Upper lobe of right lung (tissue), 1 donor: ENCODE measurements around the gene GLIPR1L2. TPM values are rescaled to one million over a fixed set of nuclear protein-coding genes. Genes with fewer than 3 reads are reported as not detected.
"Not testable (repeated sequence)": the region's sequence is repeated elsewhere in the genome, so short reads cannot be mapped to it uniquely, and the experiment has no call there.

Experiments used
- ATAC-seq: fragments of 200-7000 bp; cut with Tn5 transposase; one replicate; pipeline ENCODE4 v1.9.1; 2020; ENCODE audit warnings: mild to moderate bottlenecking, moderate library complexity
- DNase-seq: peaks from one replicate; pipeline ENCODE4 v3.0.0-alpha.2; 2020
- H3K27ac ChIP-seq: fragments of 200-600 bp; one replicate; pipeline ENCODE4 v1.8.0; 2022
- H3K27me3 ChIP-seq: fragments of 200-600 bp; one replicate; pipeline ENCODE4 v1.8.0; 2022; ENCODE audit warnings: mild to moderate bottlenecking
- H3K36me3 ChIP-seq: fragments of 200-600 bp; one replicate; pipeline ENCODE4 v1.8.0; 2022
- H3K4me1 ChIP-seq: fragments of 200-600 bp; one replicate; pipeline ENCODE4 v1.8.0; 2022
- H3K4me3 ChIP-seq: fragments of 200-600 bp; one replicate; pipeline ENCODE4 v1.8.0; 2022; ENCODE audit warnings: mild to moderate bottlenecking
- H3K9me3 ChIP-seq: fragments of 200-600 bp; one replicate; pipeline ENCODE4 v1.8.0; 2022
- CTCF ChIP-seq: fragments of 200-600 bp; IDR thresholded peaks from one replicate; pipeline ENCODE4 v1.8.0; 2022; ENCODE audit warnings: antibody characterized with exemption
- intact Hi-C: fragments of 100-400 bp; cut with DNase I; formaldehyde crosslinking; loops from one replicate; pipeline ENCODE4 v1.11.0; 2022
- total RNA-seq: library from RNA; stranded (reverse); fragmentation: NEBNext Ultra II Directional; extraction: Animal tissue kit (Norgen Biotek cat#: 25700); gene quantifications from one replicate; pipeline ENCODE4 v1.2.1, GENCODE V29; 2021
- donor health status: DM: no; HTN: yes; CAD: no; lungs with severe emphysema.

Gene GLIPR1L2
- total RNA-seq, 1 donor from 2014 or later = 1.1 TPM

- no peak overlapping the region for H3K27ac ChIP-seq
- no peak for TF ChIP-seq CTCF
- H3K4me3 ChIP-seq = no peak overlapping the region
- H3K9me3 ChIP-seq = no peaks in the 10 kb centered on the region
- DNase-seq (no peak), ATAC-seq (no peak)
- H3K4me1 ChIP-seq = no peaks in the 10 kb centered on the region
- H3K36me3 ChIP-seq = no peaks in the 10 kb centered on the region
- intact Hi-C loops = no loop called here
- H3K27me3 ChIP-seq = no peaks in the 10 kb centered on the region
These were observed 65.0 kb downstream of the GLIPR1L2 start for GRCh38 chr12:75455839-75456238.

DNA sequence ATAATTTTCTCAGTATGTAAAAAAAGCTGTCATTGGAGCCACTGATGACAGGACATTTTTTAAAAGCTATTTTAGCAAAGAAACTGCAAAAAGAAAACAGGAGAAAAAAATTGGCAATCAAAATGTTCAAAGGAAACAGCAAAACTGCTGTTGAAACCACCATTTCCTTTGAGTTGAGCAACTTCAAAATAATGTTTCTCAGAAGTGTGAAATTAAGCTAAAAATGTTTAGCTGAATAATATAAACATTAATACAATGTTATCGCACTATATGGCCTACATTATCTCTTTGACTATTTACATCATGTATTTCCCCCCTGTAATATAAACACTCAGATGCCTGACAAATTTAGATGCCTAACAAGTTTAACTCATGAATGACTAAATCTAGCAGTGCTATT, 66.3 kb downstream of the GLIPR1L2 start:
- TF ChIP-seq CTCF = no peak
- Histone ChIP-seq H3K4me3 (no peak overlapping the region), H3K36me3 (no peaks in the 10 kb centered on the region), H3K4me1 (no peaks in the 10 kb centered on the region), H3K9me3 (no peaks in the 10 kb centered on the region), H3K27me3 (no peaks in the 10 kb centered on the region), H3K27ac (no peak overlapping the region)
- ATAC-seq (no peak), DNase-seq (no peak)
- intact Hi-C loops = no loop called here

DNA sequence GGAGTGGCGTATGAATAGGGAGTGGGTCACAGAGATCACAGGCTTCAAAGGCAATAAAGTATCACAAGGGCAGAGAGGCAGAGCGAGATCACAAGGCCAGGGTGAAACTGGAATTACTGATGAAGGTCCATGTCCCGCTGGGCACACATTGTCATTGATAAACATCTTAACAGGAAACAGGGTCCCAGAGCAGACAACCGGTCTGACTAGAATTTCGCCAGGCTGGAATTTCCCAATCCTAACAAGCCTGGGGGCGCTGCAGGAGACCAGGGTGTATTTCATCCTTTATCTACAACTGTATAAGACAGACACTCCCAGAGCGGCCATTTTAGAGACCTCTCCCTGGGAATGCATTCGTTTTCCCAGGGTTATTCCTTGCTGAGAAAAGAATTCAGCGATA, 67.0 kb downstream of the GLIPR1L2 start:
- H3K36me3 ChIP-seq, H3K9me3 ChIP-seq, H3K27me3 ChIP-seq, H3K27ac ChIP-seq, intact Hi-C loops, H3K4me3 ChIP-seq, H3K4me1 ChIP-seq, ATAC-seq, DNase-seq: not testable (repeated sequence)

GRCh38 chr12:75459755-75460154, 68.9 kb downstream of the GLIPR1L2 start:
- DNase-seq (no peak), ATAC-seq (no peak)
- Histone ChIP-seq H3K9me3 (peaks cover 2% of the 10 kb centered on the region), H3K36me3 (no peaks in the 10 kb centered on the region), H3K4me3 (no peak overlapping the region), H3K27me3 (no peaks in the 10 kb centered on the region), H3K4me1 (no peaks in the 10 kb centered on the region), H3K27ac (no peak overlapping the region)
- intact Hi-C loops = no loop called here
- TF ChIP-seq CTCF = no peak

- TF ChIP-seq CTCF = no peak
- Histone ChIP-seq H3K4me1 (no peaks in the 10 kb centered on the region), H3K36me3 (no peaks in the 10 kb centered on the region), H3K9me3 (peaks cover 4% of the 10 kb centered on the region), H3K4me3 (no peak overlapping the region), H3K27me3 (no peaks in the 10 kb centered on the region), H3K27ac (no peak overlapping the region)
- ATAC-seq (no peak), DNase-seq (no peak)
- intact Hi-C loops = no loop called here
These were observed 69.3 kb downstream of the GLIPR1L2 start for GRCh38 chr12:75460204-75460603.

DNA sequence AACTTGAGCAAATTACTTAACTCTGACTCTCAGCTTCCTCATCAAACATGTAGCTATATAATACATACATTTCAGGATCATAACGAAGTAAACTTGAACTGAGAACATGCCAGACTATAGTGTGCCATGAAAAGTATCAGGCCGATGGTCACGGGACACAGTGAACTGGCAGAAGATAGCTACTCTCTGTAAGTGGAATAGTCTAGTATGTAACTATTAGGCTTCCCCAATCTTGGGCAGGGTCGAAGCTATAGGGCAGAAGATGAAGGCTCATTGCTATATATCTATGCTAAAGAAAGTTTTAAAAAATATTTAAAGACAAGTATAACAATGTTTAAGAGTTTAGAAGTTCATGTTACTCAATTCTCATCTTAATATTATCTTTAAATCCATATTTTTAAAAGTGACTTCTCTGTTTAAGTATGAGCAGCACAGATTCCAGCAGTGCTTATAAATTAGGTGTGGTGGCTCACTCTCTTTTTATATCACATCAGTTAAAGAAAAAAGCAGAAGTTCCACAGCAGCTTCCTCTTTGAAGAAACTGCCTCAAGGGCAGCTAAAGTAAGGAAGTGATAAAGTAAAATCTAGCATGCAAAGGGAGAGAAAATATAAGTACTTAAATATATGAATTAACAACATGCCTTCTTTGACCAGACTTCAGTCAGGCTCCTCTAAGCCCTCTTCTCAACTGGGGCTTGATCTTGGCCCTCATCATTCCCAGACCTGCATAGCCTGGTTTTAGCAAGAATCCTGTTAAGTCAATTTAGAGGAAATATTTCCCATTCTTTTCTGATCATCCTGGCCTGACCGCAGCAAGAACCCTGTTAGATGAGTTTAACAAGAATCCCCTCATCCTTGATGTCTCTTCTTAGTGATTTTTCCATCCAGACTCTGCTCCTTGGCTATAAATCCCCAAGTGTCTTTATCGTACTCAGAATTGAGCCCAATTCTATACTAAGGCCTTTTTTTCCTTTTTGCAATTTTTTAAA, 81.3 kb downstream of the GLIPR1L2 start:
- ATAC-seq (peak; percentile 72), DNase-seq (no peak)
- H3K4me1 ChIP-seq = no peaks in the 10 kb centered on the region
- no peak overlapping the region for H3K4me3 ChIP-seq
- TF ChIP-seq CTCF = no peak
- H3K36me3 ChIP-seq = no peaks in the 10 kb centered on the region
- H3K27ac ChIP-seq = no peak overlapping the region
- intact Hi-C loops = no loop called here
- H3K27me3 ChIP-seq = no peaks in the 10 kb centered on the region
- H3K9me3 ChIP-seq = no peaks in the 10 kb centered on the region
